ENCODE data around the gene HOXA5.
A peak's percentile ranks its signal among the peaks of the same experiment; 100 is the strongest.

HOXA5 gene

GRCh38 chr7:27179503-27180430, 36.3 kb upstream of the HOXA5 start:
- peak overlapping the region; percentile 46 for H3K27ac ChIP-seq
- TF ChIP-seq, protein P1, sequence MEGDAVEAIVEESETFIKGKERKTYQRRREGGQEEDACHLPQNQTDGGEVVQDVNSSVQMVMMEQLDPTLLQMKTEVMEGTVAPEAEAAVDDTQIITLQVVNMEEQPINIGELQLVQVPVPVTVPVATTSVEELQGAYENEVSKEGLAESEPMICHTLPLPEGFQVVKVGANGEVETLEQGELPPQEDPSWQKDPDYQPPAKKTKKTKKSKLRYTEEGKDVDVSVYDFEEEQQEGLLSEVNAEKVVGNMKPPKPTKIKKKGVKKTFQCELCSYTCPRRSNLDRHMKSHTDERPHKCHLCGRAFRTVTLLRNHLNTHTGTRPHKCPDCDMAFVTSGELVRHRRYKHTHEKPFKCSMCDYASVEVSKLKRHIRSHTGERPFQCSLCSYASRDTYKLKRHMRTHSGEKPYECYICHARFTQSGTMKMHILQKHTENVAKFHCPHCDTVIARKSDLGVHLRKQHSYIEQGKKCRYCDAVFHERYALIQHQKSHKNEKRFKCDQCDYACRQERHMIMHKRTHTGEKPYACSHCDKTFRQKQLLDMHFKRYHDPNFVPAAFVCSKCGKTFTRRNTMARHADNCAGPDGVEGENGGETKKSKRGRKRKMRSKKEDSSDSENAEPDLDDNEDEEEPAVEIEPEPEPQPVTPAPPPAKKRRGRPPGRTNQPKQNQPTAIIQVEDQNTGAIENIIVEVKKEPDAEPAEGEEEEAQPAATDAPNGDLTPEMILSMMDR (IDR thresholded peaks at IDR 0.05) = peak; percentile 100
- no peak for TF ChIP-seq ZFX (IDR thresholded peaks at IDR 0.05; ENCODE audit: borderline replicate concordance)

- 0 out of 2 replicates have a peak overlapping the region, but pooled peaks have one; percentile 46 for H3K27ac ChIP-seq
- no peak for TF ChIP-seq ZFX (IDR thresholded peaks at IDR 0.05; ENCODE audit: borderline replicate concordance)
- TF ChIP-seq, protein P1 (IDR thresholded peaks at IDR 0.05) = no peak
These were observed 35.5 kb upstream of the HOXA5 start for GRCh38 chr7:27179030-27179429.

DNA sequence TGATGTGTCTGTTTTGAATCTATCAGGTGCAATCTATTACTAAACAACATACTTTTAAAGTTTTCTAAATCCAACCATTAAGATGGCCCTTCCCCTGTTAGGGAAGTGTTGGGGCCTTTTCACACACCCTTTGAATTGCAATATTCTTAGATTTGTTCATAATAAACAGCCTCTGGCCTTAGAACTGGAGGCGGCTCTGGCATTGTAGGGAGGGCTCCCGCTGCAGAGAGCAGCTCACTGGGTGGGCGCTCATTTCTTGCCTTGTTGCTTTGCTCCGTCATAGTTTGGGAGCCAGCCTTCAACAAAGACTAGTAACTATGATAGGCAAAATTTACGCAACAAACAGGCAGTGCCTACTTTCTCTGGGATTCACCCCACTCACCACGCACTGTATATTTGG, 34.9 kb upstream of the HOXA5 start:
- H3K27ac ChIP-seq = no peak overlapping the region
- TF ChIP-seq, protein P1 (IDR thresholded peaks at IDR 0.05) = no peak
- TF ChIP-seq ZFX (IDR thresholded peaks at IDR 0.05; ENCODE audit: borderline replicate concordance) = no peak

- TF ChIP-seq, protein P1 (IDR thresholded peaks at IDR 0.05) = no peak
- TF ChIP-seq ZFX (IDR thresholded peaks at IDR 0.05; ENCODE audit: borderline replicate concordance) = no peak
These were observed 34.4 kb upstream of the HOXA5 start for GRCh38 chr7:27177795-27178320.

DNA sequence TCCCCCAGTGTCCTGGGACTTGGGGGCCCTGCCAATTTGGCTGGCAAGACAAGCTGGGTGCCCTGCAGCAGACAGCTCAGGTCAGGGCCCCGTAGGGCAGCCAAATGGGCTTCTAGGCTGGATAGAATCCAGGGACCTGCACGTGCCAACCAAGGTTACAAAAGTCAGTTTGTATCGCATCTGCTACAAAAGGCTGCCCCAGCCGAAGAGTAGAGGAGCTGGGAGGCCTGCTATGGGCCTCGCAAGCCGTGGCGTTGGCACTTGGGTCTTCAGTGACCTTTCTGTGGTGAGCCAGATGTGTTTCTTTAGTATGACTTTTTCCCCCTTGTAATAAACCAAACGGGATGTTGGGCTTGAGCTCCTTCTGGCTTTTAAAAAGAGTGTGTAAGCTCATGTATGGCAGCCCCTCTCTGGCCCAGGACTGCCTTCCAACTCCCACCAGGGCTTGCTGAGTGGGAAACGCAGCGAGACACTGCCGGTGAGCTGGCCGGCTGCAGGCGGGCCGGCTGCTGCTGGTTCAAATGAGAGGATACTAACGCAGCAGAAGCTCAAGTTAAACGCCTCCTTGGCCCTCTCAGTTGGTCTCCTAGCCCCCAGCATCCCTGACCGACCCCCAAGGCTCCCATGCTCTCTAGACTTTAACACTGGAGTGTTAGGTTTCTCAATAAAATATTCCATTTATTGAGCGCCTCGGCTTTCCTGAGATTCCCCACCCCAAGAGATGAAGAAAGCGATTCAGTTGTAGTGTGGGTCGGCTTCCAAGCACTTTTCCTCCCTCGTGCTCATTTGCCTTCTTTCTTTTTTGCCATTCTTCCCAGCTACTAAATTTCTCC, 33.7 kb upstream of the HOXA5 start:
- TF ChIP-seq ZFX (IDR thresholded peaks at IDR 0.05; ENCODE audit: borderline replicate concordance) = no peak
- TF ChIP-seq, protein P1 (IDR thresholded peaks at IDR 0.05) = no peak
- H3K27ac ChIP-seq = no peak overlapping the region

More at GRCh38 chr7:27177795-27178320, 34.4 kb upstream of the HOXA5 start:
- H3K27ac ChIP-seq = no peak overlapping the region

DNA sequence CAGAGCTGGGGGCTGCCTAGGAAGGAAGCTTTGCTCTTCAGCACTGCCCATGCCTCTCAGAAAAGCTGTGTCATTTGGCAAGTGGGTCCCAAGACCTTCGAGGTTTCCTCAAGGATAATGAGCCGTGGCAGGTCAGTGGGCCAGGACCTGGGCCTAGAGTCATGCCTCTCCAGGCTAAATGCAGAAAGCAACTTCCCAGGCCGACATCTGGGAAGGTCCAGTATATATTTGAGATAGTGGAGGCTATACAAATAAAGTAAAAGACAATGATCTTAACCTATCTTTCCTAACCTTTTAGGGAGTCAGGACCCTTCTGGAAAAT, 33.0 kb upstream of the HOXA5 start:
- no peak for TF ChIP-seq ZFX (IDR thresholded peaks at IDR 0.05; ENCODE audit: borderline replicate concordance)
- TF ChIP-seq, protein P1 (IDR thresholded peaks at IDR 0.05) = no peak

More for the DNA sequence above, 33.0 kb upstream of the HOXA5 start:
- H3K27ac ChIP-seq = no peak overlapping the region

Measured in 22Rv1 (cell line).